Measurements from ENCODE around the gene KBTBD4.

KBTBD4 gene

DNA sequence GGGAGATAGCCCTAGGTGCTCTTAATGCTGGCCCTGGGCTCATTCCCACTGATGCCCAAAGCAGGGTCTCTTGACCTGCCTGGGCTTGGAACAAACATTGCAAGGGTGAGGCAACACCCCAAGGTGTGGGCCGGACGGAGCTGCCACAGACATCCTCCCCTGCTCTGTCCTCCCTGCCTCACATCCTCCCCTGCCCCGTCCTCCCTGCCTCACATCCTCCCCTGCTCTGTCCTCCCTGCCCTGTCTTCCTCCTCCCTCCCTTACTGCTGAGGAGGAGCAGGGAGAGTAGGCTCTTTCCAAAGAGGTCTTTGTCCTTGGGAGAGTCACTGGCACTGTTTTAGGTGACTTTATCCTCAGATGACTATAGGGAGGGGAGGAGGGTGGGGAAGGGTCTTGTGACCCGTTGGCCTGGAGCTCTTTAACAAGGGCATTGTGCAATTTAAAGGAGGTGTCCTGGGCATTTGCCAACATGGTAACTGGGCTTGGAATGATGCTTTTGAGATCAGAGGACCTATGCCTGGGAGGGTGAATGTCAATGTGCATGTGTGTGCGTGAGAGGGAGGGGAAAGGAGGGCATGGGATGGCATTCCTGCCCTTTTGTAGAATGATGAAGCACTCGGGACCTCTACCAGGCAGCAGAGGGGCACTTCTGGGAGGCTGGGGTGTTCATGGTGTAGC, 8.4 kb upstream of the KBTBD4 start:
- DNase-seq (ENCODE audit: low read depth) = no peak
- no peak overlapping the region for H3K4me3 ChIP-seq (ENCODE audit: low read depth, low read length)
- TF ChIP-seq, protein P1, sequence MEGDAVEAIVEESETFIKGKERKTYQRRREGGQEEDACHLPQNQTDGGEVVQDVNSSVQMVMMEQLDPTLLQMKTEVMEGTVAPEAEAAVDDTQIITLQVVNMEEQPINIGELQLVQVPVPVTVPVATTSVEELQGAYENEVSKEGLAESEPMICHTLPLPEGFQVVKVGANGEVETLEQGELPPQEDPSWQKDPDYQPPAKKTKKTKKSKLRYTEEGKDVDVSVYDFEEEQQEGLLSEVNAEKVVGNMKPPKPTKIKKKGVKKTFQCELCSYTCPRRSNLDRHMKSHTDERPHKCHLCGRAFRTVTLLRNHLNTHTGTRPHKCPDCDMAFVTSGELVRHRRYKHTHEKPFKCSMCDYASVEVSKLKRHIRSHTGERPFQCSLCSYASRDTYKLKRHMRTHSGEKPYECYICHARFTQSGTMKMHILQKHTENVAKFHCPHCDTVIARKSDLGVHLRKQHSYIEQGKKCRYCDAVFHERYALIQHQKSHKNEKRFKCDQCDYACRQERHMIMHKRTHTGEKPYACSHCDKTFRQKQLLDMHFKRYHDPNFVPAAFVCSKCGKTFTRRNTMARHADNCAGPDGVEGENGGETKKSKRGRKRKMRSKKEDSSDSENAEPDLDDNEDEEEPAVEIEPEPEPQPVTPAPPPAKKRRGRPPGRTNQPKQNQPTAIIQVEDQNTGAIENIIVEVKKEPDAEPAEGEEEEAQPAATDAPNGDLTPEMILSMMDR (IDR thresholded peaks at IDR 0.05; ENCODE audit: control insufficient read depth, extremely low read depth, insufficient read depth) = no peak

DNA sequence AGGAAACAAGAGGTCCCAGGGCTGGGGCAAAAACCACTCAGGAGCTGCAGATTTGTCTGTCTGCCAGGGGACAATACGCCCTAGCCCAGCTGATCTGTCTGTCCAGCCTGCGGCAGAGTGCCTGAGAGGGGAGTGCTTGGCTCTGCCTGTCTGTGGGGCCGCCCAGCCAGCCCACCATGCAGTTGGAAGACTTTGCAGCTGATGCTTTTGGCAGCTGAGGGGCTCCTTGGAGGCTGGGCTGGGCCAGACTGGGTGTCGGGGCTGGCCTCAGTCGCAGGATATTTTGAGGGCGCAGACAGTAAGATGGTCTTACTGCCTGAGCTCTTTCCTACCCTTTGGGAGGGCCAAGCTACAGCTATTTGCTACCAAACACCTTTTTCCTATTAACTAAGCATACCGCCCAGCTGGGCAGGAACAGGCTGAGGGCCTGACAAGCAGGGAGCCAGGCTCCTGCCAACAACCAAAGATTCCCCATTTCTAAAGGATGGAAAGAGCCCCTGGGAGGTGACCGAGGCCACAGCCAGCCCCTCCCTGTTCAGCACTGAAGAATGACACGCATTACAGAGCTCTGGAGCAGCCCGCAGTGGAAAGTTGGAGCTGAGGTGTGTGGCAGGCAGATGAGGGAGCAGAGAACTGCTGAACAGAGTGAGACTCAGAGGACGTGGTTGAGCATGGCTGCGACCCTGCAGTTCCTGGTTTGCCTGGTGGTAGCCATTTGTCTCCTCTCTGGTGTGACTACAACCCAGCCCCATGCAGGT, 7.5 kb upstream of the KBTBD4 start, which contains the start of gene FAM180B:
Gene FAM180B, plus strand, starts transcription at position 581 of the 758 bp plus-strand sequence. Its CDS starts 91 bp downstream, at position 672.
- H3K4me3 ChIP-seq (ENCODE audit: low read depth, low read length) = no peak within 1 kb of the TSS
- DNase-seq (ENCODE audit: low read depth) = no peak
- TF ChIP-seq, protein P1 (IDR thresholded peaks at IDR 0.05; ENCODE audit: control insufficient read depth, extremely low read depth, insufficient read depth) = no peak

DNA sequence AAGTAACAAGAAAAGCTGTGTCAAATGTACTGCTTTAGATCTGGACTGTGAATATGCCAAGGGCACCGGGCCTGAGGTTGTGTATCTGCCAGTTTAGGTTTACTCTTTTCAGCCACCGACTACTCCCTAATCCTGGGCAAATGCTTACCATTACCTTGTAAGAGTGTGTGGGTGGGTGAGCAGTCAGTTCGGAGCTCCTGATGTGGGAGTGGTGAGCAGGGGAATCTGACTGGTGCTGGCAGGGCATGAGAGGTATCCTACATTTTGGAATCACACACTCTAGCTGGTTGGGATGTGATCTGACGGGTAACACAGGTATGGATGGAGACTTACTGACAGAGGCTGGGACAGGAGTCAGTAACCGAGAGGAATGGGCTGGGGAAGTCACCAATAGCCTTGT, 5.1 kb upstream of the KBTBD4 start:
- TF ChIP-seq, protein P1 (IDR thresholded peaks at IDR 0.05; ENCODE audit: control insufficient read depth, extremely low read depth, insufficient read depth) = no peak
- DNase-seq (ENCODE audit: low read depth) = no peak
- no peak overlapping the region for H3K4me3 ChIP-seq (ENCODE audit: low read depth, low read length)

DNA sequence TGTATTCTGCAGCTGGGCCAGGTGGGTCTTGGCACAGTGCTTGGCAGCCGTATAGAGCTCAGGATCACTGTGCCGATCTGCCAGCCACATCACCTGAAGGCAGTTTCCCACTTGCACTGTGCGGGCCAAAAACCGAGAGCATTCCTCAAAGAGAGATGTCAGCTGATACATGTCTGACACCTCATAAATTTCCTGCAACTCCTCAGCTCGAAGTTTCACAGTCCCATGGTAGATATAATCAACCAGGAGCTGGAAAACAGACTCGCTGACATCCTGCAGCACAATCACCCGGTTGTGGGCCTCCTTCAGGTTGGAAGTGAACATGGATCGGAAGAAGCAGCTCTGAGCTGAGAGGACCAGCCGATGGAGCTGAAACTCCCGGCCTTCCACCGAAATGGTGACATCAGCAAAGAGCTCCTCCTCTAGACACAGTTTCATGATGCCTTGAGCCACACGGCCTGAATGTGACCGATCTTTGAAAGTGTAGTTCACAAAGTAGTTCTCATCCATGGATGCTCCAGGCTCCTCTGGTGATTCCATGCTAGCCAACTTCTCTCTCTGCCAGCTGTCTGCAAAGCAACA, 1.2 kb downstream of the KBTBD4 start:
- TF ChIP-seq, protein P1 (IDR thresholded peaks at IDR 0.05; ENCODE audit: control insufficient read depth, extremely low read depth, insufficient read depth) = no peak
- H3K4me3 ChIP-seq (ENCODE audit: low read depth, low read length) = peak overlapping the region; percentile 97
- no peak for DNase-seq (ENCODE audit: low read depth)

- TF ChIP-seq, protein P1 (IDR thresholded peaks at IDR 0.05; ENCODE audit: control insufficient read depth, extremely low read depth, insufficient read depth) = no peak
- DNase-seq (ENCODE audit: low read depth) = no peak
- no peak overlapping the region for H3K4me3 ChIP-seq (ENCODE audit: low read depth, low read length)
Observed at GRCh38 chr11:47573321-47573720, 5.4 kb downstream of the KBTBD4 start.

GRCh38 chr11:47572715-47573255, 6.0 kb downstream of the KBTBD4 start:
- no peak for DNase-seq (ENCODE audit: low read depth)
- H3K4me3 ChIP-seq (ENCODE audit: low read depth, low read length) = no peak overlapping the region
- TF ChIP-seq, protein P1 (IDR thresholded peaks at IDR 0.05; ENCODE audit: control insufficient read depth, extremely low read depth, insufficient read depth) = no peak
